GM12878 (cell line): Measurements from ENCODE around the gene TAGLN3. TPM values are rescaled to one million over a fixed set of nuclear protein-coding genes. Genes with fewer than 3 reads are reported as not detected.

ENCODE experiments used
- ATAC-seq: fragments of 200-7000 bp; cut with Tn5 transposase; 3 replicates; pipeline ENCODE4 v1.9.1; 2020; ENCODE audit warnings: mild to moderate bottlenecking, moderate library complexity
- BruUV-seq: library from RNA; stranded (reverse); fragments of 400-500 nt; replicated peaks from 2 replicates; lab custom pipeline; 2021; lab: Mats Ljungman, UMichigan
- CTCF ChIA-PET: fragments of 300-600 bp; sonication (Branson Sonifier 250); formaldehyde crosslinking; extraction: SDS; loops from one replicate; lab custom pipeline; 2021; ENCODE audit warnings: inconsistent platforms; lab: Yijun Ruan, JAX
- POLR2A ChIA-PET: fragments of 350-600 bp; formaldehyde crosslinking; extraction: SDS; loops from one replicate; lab custom pipeline; 2021; ENCODE audit warnings: inconsistent platforms; lab: Charles Lee
- RAD21 ChIA-PET: fragments of 300-600 bp; sonication (Branson Sonifier 250); formaldehyde crosslinking; loops from one replicate; lab custom pipeline; 2023; ENCODE audit warnings: antibody characterized with exemption; ENCODE audit not compliant: unreplicated experiment; lab: Charles Lee
- SMC1A ChIA-PET: fragments of 300-600 bp; sonication (Branson Sonifier 250); formaldehyde crosslinking; loops from one replicate; lab custom pipeline; 2023; ENCODE audit not compliant: unreplicated experiment, uncharacterized antibody; lab: Charles Lee
- DNase-seq: peaks from one replicate; pipeline ENCODE4 v3.0.0-alpha.2; 2011; ENCODE audit warnings: low read depth, low spot score
- FAIRE-seq: peaks from 3 replicates; lab custom pipeline; 2011; peaks lifted over from hg19 to GRCh38; lab: Jason Lieb, UNC
- H2AFZ ChIP-seq: 2 replicates; pipeline ENCODE4 v1.6.0; 2011; ENCODE audit warnings: low read depth, low read length, control low read depth; ENCODE audit not compliant: control insufficient read depth
- H3K27ac ChIP-seq: 2 replicates; pipeline ENCODE4 v1.5.1; 2011; ENCODE audit warnings: control low read depth; ENCODE audit not compliant: control insufficient read depth, insufficient read depth
- H3K27me3 ChIP-seq, 2 experiments: replicated peaks in 1 of 2; 2 replicates each; pipeline versions ENCODE4 v1.6.0 to v1.6.1; 2011; ENCODE audit warnings: low read length in 1 of 2; ENCODE audit not compliant: control insufficient read depth in 2 of 2, insufficient read depth in 2 of 2
- H3K36me3 ChIP-seq, 2 experiments: 2 replicates each; pipeline ENCODE4 v1.5.1; 2011; ENCODE audit warnings: low read length in 1 of 2; ENCODE audit not compliant: control insufficient read depth in 2 of 2, insufficient read depth in 2 of 2
- H3K4me1 ChIP-seq: 2 replicates; pipeline ENCODE4 v1.6.1; 2011; ENCODE audit warnings: mild to moderate bottlenecking, low read length, moderate library complexity, mixed read lengths; ENCODE audit not compliant: control insufficient read depth, insufficient read depth
- H3K4me2 ChIP-seq: 2 replicates; pipeline ENCODE4 v1.6.0; 2011; ENCODE audit warnings: control low read depth; ENCODE audit not compliant: control insufficient read depth, insufficient read depth
- H3K4me3 ChIP-seq: fragments of 200-600 bp; sonication (generic); 2 replicates; pipeline ENCODE4 v1.5.1; 2016
- H3K79me2 ChIP-seq: 2 replicates; pipeline ENCODE4 v1.6.0; 2011; ENCODE audit warnings: low read length; ENCODE audit not compliant: control insufficient read depth, insufficient read depth
- H3K9ac ChIP-seq: 2 replicates; pipeline ENCODE4 v1.8.0; 2011; ENCODE audit warnings: low read length, control low read depth, mixed read lengths; ENCODE audit not compliant: control insufficient read depth, insufficient read depth
- H3K9me3 ChIP-seq: replicated peaks from 3 replicates; pipeline ENCODE4 v1.5.1; 2011; ENCODE audit warnings: mild to moderate bottlenecking, low read length; ENCODE audit not compliant: control insufficient read depth, insufficient read depth
- H4K20me1 ChIP-seq: 2 replicates; pipeline ENCODE4 v1.6.0; 2011; ENCODE audit not compliant: control insufficient read depth, insufficient read depth
- ATF2 ChIP-seq: IDR thresholded peaks from 2 replicates; pipeline ENCODE4 v1.6.1; 2012; ENCODE audit warnings: low read length, inconsistent platforms
- BRCA1 ChIP-seq: IDR thresholded peaks from 2 replicates; pipeline ENCODE4 v1.6.1; 2011; ENCODE audit warnings: low read depth, low read length, improper control_type of control experiment
- CBX3 ChIP-seq: fragments of 200-600 bp; sonication (generic); IDR thresholded peaks from 2 replicates; pipeline ENCODE4 v1.6.1; 2016; ENCODE audit warnings: low read depth, borderline replicate concordance
- CHD4 ChIP-seq: fragments of 200-600 bp; sonication (generic); IDR thresholded peaks from 2 replicates; pipeline ENCODE4 v1.6.1; 2016; ENCODE audit warnings: mild to moderate bottlenecking
- FOXK2 ChIP-seq: fragments of 450-650 bp; IDR thresholded peaks from 2 replicates; pipeline ENCODE4 v1.6.1; 2017; ENCODE audit warnings: mild to moderate bottlenecking, moderate library complexity
- HCFC1 ChIP-seq: fragments of 150-350 bp; IDR thresholded peaks from 2 replicates; pipeline ENCODE4 v1.6.1; 2014; ENCODE audit warnings: low read length
- HDAC6 ChIP-seq: fragments of 200-600 bp; sonication (generic); IDR thresholded peaks from one replicate; pipeline ENCODE4 v1.8.0; 2017; ENCODE audit warnings: antibody characterized with exemption; ENCODE audit not compliant: unreplicated experiment
- HSF1 ChIP-seq: fragments of 150-350 bp; IDR thresholded peaks from 2 replicates; pipeline ENCODE4 v1.6.1; 2014; ENCODE audit warnings: mild to moderate bottlenecking, low read depth, low read length
- JUND ChIP-seq: IDR thresholded peaks from 2 replicates; pipeline ENCODE4 v1.6.1; 2012; ENCODE audit warnings: low read depth, mild to moderate bottlenecking, low read length, improper control_type of control experiment, moderate library complexity
- NR2F1 ChIP-seq: fragments of 450-650 bp; conservative IDR thresholded peaks from 2 replicates; pipeline ENCODE4 v1.6.1; 2017; ENCODE audit warnings: mild to moderate bottlenecking
- POU2F2 ChIP-seq: IDR thresholded peaks from 3 replicates; pipeline ENCODE4 v1.6.1; 2011; ENCODE audit warnings: low read depth, mild to moderate bottlenecking, low read length, borderline replicate concordance
- RBBP5 ChIP-seq: fragments of 200-600 bp; sonication (generic); conservative IDR thresholded peaks from 2 replicates; pipeline ENCODE4 v1.6.1; 2016
- SIX5 ChIP-seq: IDR thresholded peaks from 2 replicates; pipeline ENCODE4 v1.6.1; 2011; ENCODE audit warnings: mild to moderate bottlenecking, low read depth, low read length, moderate library complexity; ENCODE audit not compliant: severe bottlenecking
- SPI1 ChIP-seq: IDR thresholded peaks from 2 replicates; pipeline ENCODE4 v1.6.1; 2011; ENCODE audit warnings: low read depth, mild to moderate bottlenecking, low read length, moderate library complexity, borderline replicate concordance; ENCODE audit not compliant: insufficient read depth
- SREBF1 ChIP-seq: IDR thresholded peaks from 2 replicates; pipeline ENCODE4 v1.6.1; 2012; ENCODE audit warnings: mild to moderate bottlenecking, low read length
- WGBS: methylation state at CpG from one replicate; pipeline ENCODE4 v1.1.6; 2016; ENCODE audit warnings: low lambda C conversion rate; ENCODE audit not compliant: insufficient replicate concordance, insufficient coverage; ENCODE audit errors: missing lambda C conversion rate; 5-methylcytosine and 5-hydroxymethylcytosine counted together
- in situ Hi-C: fragments of 300-500 bp; cut with MboI; formaldehyde crosslinking; loops from 9 replicates; pipeline ENCODE4 v1.14.3; 2018; ENCODE audit warnings: mixed read lengths
- intact Hi-C: fragments of 100-400 bp; cut with micrococcal nuclease; formaldehyde crosslinking; loops from one replicate; pipeline ENCODE4 v1.14.2; 2022; ENCODE audit not compliant: unreplicated experiment
- polyA plus RNA-seq, 11 experiments: library from polyadenylated mRNA; depleted of rRNA in 4 of 11; unstranded in 6 of 11; stranded (reverse) in 5 of 11; fragments of >200 nt; fragmentation: Nextera tagmentation in 4 of 11; fragmentation: Illumina TruSeq in 1 of 11; extraction: Ambion mirVana in 4 of 11; extraction: Trizol in 1 of 11; gene quantifications; 1 replicate in 1 of 11; 2 replicates in 10 of 11; pipeline versions ENCODE4 v1.2.1 to v1.2.3, GENCODE V29; 2011 to 2016; ENCODE audit warnings: inconsistent platforms in 2 of 11, missing spikeins in 2 of 11, low read depth in 1 of 11
- total RNA-seq, 4 experiments: library from RNA; depleted of rRNA in 3 of 4; stranded (reverse); fragments of >200 nt in 3 of 4; fragmentation: Illumina TruSeq in 1 of 4; extraction: Trizol in 1 of 4; gene quantifications; 2 replicates each; pipeline versions ENCODE4 v1.2.1 to v1.2.3, GENCODE V29; 2013 to 2021
- TF ChIP-seq, protein P1 (sequence below): fragments of 450-650 bp; IDR thresholded peaks from 2 replicates; pipeline ENCODE4 v1.6.1; 2017; ENCODE audit warnings: borderline replicate concordance

TAGLN3 gene
- total and polyA plus RNA-seq, 10 of the 15 experiments (the other 5 are each of a cell fraction or from before 2014, with no cell fraction given) = 0.06 to 0.53 (median 0.12) TPM; not detected in 3

GRCh38 chr3:112012205-112012992 lies 13.7 kb downstream of the TAGLN3 start (continued):
- no peak for TF ChIP-seq BRCA1

DNA sequence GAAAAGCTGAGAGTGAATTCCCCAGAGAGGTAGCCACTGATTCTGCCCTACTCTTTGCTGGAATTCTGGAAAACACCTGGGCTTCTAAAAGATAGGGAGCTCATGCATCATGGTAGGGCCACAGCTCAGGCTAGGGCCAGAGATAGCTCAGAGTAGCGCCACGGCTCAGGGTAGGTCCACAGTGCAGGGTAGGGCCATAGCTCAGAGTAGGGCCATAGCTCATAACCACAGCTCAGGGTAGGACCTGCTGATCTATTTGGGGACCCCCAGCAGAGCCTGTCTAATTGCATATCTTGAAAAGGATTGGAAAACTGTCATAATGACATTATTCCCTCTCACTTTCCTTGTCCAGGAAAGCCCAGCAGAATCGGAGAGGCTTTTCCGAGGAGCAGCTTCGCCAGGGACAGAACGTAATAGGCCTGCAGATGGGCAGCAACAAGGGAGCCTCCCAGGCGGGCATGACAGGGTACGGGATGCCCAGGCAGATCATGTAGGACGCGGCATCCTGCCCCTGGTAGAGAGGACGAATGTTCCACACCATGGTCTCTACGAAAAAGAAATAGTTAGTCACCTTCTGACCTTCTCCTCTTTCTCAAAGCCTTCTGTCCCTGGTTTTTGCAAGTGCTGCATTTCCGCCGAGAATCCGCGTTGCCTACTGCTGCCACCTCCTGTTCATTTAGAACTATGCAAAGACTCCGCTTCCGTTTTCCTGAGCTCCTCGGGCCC lies 14.5 kb downstream of the TAGLN3 start:
- H3K9ac ChIP-seq = no peak overlapping the region
- RAD21 ChIA-PET = interaction anchor here (0.5 to 6.0 kb wide), 43 partner anchors 10 to 345 kb away, joined by 3 to 158 read pairs (median 4); partner anchors contain the start of genes ABHD10, PHLDB2 and TAGLN3
- no peak overlapping the region for H3K4me3 ChIP-seq
- intact Hi-C loops (loop anchor here (1.0 kb wide), 3 partner anchors 24 to 296 kb away; no protein-coding TSS in a partner anchor), in situ Hi-C loops (no loop called here)
- no peaks in the 10 kb centered on the region for H3K9me3 ChIP-seq
- BruUV-seq = no TSS peak
- WGBS = 29% methylated on average over 19 of the region's 19 CpGs
- FAIRE-seq = peak; percentile 95
- no peak for DNase-seq
- peak overlapping the region; percentile 79 for H2AFZ ChIP-seq
- H4K20me1 ChIP-seq = no peaks in the 10 kb centered on the region
- POLR2A ChIA-PET = interaction anchor here (0.6 to 2.5 kb wide), 5 partner anchors 9 to 305 kb away, joined by 3 to 9 read pairs (median 8); partner anchors contain the start of gene ABHD10
- SMC1A ChIA-PET = interaction anchor here (0.5 to 15.1 kb wide), 51 partner anchors 10 to 435 kb away, joined by 3 to 417 read pairs (median 4); partner anchors contain the start of genes ABHD10, TAGLN3 and TMPRSS7
- H3K27ac ChIP-seq = no peak overlapping the region
- peak; percentile 94 for ATAC-seq
- H3K4me1 ChIP-seq = no peaks in the 10 kb centered on the region
- CTCF ChIA-PET = interaction anchor here (0.6 to 10.9 kb wide), 68 partner anchors 10 to 569 kb away, joined by 3 to 467 read pairs (median 5); partner anchors contain the start of genes ABHD10, PHLDB2, TAGLN3 and TMPRSS7
- no peaks in the 10 kb centered on the region for H3K79me2 ChIP-seq
- H3K27me3 ChIP-seq = no peaks in the 10 kb centered on the region; a peak in 1 of 4 replicates
- no peak overlapping the region for H3K4me2 ChIP-seq
- no peaks in the 10 kb centered on the region for H3K36me3 ChIP-seq
- TF ChIP-seq SREBF1 (no peak), CHD4 (no peak), HCFC1 (no peak), HDAC6 (no peak), SIX5 (no peak), ATF2 (no peak), FOXK2 (no peak), SPI1 (peak; percentile 58; the same call in 1 of the 2 replicates), CBX3 (no peak), POU2F2 (peak; percentile 71; the same call in 1 of the 3 replicates), RBBP5 (no peak), JUND (no peak), NR2F1 (peak; percentile 66), BRCA1 (no peak), HSF1 (0 out of 2 replicates have a peak, but pooled peaks have one; percentile 23)
- TF ChIP-seq, protein P1, sequence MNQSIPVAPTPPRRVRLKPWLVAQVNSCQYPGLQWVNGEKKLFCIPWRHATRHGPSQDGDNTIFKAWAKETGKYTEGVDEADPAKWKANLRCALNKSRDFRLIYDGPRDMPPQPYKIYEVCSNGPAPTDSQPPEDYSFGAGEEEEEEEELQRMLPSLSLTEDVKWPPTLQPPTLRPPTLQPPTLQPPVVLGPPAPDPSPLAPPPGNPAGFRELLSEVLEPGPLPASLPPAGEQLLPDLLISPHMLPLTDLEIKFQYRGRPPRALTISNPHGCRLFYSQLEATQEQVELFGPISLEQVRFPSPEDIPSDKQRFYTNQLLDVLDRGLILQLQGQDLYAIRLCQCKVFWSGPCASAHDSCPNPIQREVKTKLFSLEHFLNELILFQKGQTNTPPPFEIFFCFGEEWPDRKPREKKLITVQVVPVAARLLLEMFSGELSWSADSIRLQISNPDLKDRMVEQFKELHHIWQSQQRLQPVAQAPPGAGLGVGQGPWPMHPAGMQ = no peak
